ENCODE results near the gene MLEC. TPM values are rescaled to one million over a fixed set of nuclear protein-coding genes. Genes with fewer than 3 reads are reported as not detected.

Gene MLEC
- total and polyA plus RNA-seq, 7 experiments from 2014 or later = 24.5 to 132 (median 41.6) TPM

GRCh38 chr12:120642826-120643225 is 44.1 kb upstream of the MLEC start:
- no peak for DNase-seq
- Mint-ChIP-seq H3K9me3 (no peaks in the 10 kb centered on the region), H3K4me3 (peak overlapping the region in 7 of 10 donors; percentile 8 to 44 (median 32)), H3K4me1 (peaks cover 4 to 15% (median 11%) of the 10 kb centered on the region in 7 donors), H3K27me3 (peaks cover 48 to 73% (median 54%) of the 10 kb centered on the region in 5 donors), H3K27ac (no peak overlapping the region), H3K36me3 (peaks cover 0 to 4% (median 0%) of the 10 kb centered on the region in 5 donors)
- POLR2A ChIA-PET = no interaction called here
- CTCF ChIA-PET = no interaction called here
- Histone ChIP-seq H3K36me3 (ENCODE audit: control insufficient read depth in 2 of 3, insufficient read depth in 3 of 3, low read length in 3 of 3) (no peaks in the 10 kb centered on the region), H3K27ac (ENCODE audit: low read depth, low read length) (no peak overlapping the region), H3K4me1 (ENCODE audit: control insufficient read depth in 2 of 2, insufficient read depth in 2 of 2, low read length in 2 of 2) (peaks cover 4 to 8% of the 10 kb centered on the region in 2 donors), H3K27me3 (ENCODE audit: control insufficient read depth in 2 of 2, insufficient read depth in 2 of 2, low read length in 2 of 2) (peaks cover 19 to 26% of the 10 kb centered on the region in 2 donors), H3K9me3 (ENCODE audit: control insufficient read depth in 2 of 3, low read length in 3 of 3) (no peaks in the 10 kb centered on the region), H3K4me3 (ENCODE audit: low read length) (no peak overlapping the region)
- no peak for ATAC-seq
- intact Hi-C loops (cut with micrococcal nuclease) = loop anchor here (5.0 to 10.0 kb wide), 2 partner anchors 212 to 259 kb away; partner anchors contain the start of gene SPPL3 (in 1 of the 2)

GRCh38 chr12:120643574-120643973 is 43.4 kb upstream of the MLEC start:
- peaks cover 4 to 8% of the 10 kb centered on the region in 2 donors for H3K4me1 ChIP-seq (ENCODE audit: control insufficient read depth in 2 of 2, insufficient read depth in 2 of 2, low read length in 2 of 2)
- H3K9me3 ChIP-seq (ENCODE audit: control insufficient read depth in 2 of 3, low read length in 3 of 3) = no peaks in the 10 kb centered on the region
- H3K9me3 Mint-ChIP-seq = no peaks in the 10 kb centered on the region
- no peak overlapping the region for H3K27ac ChIP-seq (ENCODE audit: low read depth, low read length)
- H3K4me3 ChIP-seq (ENCODE audit: low read length) = no peak overlapping the region
- POLR2A ChIA-PET = no interaction called here
- DNase-seq (no peak), ATAC-seq (no peak)
- H3K36me3 Mint-ChIP-seq = peaks cover 0 to 4% (median 0%) of the 10 kb centered on the region in 5 donors
- no peak overlapping the region for H3K27ac Mint-ChIP-seq
- intact Hi-C loops (cut with micrococcal nuclease) = loop anchor here (5.0 to 10.0 kb wide), 2 partner anchors 211 to 259 kb away; partner anchors contain the start of gene SPPL3 (in 1 of the 2)
- CTCF ChIA-PET = interaction anchor here (1.5 kb wide), 1 partner anchor 13 kb away, joined by 5 read pairs; no protein-coding TSS in a partner anchor
- H3K4me3 Mint-ChIP-seq = no peak overlapping the region
- H3K36me3 ChIP-seq (ENCODE audit: control insufficient read depth in 2 of 3, insufficient read depth in 3 of 3, low read length in 3 of 3) = no peaks in the 10 kb centered on the region
- H3K4me1 Mint-ChIP-seq = peaks cover 4 to 15% (median 11%) of the 10 kb centered on the region in 7 donors
- H3K27me3 ChIP-seq (ENCODE audit: control insufficient read depth in 2 of 2, insufficient read depth in 2 of 2, low read length in 2 of 2) = peaks cover 19 to 26% of the 10 kb centered on the region in 2 donors
- H3K27me3 Mint-ChIP-seq = peaks cover 48 to 74% (median 60%) of the 10 kb centered on the region in 5 donors

GRCh38 chr12:120646044-120646443 is 40.9 kb upstream of the MLEC start:
- H3K36me3 ChIP-seq (ENCODE audit: control insufficient read depth in 2 of 3, insufficient read depth in 3 of 3, low read length in 3 of 3) = no peaks in the 10 kb centered on the region
- no peak for ATAC-seq

GRCh38 chr12:120647375-120647755 is 39.6 kb upstream of the MLEC start:
- H3K36me3 ChIP-seq (ENCODE audit: control insufficient read depth in 2 of 3, insufficient read depth in 3 of 3, low read length in 3 of 3) = no peaks in the 10 kb centered on the region
- Mint-ChIP-seq H3K27me3 (peaks cover 62 to 81% (median 67%) of the 10 kb centered on the region in 5 donors), H3K36me3 (peaks cover 0 to 4% (median 0%) of the 10 kb centered on the region in 5 donors), H3K4me3 (no peak overlapping the region), H3K4me1 (peaks cover 6 to 16% (median 13%) of the 10 kb centered on the region in 7 donors), H3K27ac (no peak overlapping the region), H3K9me3 (no peaks in the 10 kb centered on the region)
- no peak overlapping the region for H3K4me3 ChIP-seq (ENCODE audit: low read length)
- intact Hi-C loops (cut with micrococcal nuclease) = loop anchor here (1.0 to 10.0 kb wide), 7 partner anchors 39 to 463 kb away; no protein-coding TSS in a partner anchor
- DNase-seq (no peak), ATAC-seq (no peak)
- ChIA-PET POLR2A (interaction anchor here (0.6 to 1.0 kb wide), 3 partner anchors 10 to 62 kb away, joined by 3 to 5 read pairs (median 3); no protein-coding TSS in a partner anchor), CTCF (interaction anchor here (0.6 to 3.9 kb wide), 18 partner anchors 12 to 324 kb away, joined by 3 to 31 read pairs (median 5); partner anchors contain the start of genes ACADS, MLEC and UNC119B)
- H3K9me3 ChIP-seq (ENCODE audit: control insufficient read depth in 2 of 3, low read length in 3 of 3) = no peaks in the 10 kb centered on the region
- peaks cover 9 to 20% of the 10 kb centered on the region in 2 donors for H3K27me3 ChIP-seq (ENCODE audit: control insufficient read depth in 2 of 2, insufficient read depth in 2 of 2, low read length in 2 of 2)
- no peak overlapping the region for H3K27ac ChIP-seq (ENCODE audit: low read depth, low read length)
- H3K4me1 ChIP-seq (ENCODE audit: control insufficient read depth in 2 of 2, insufficient read depth in 2 of 2, low read length in 2 of 2) = peaks cover 6 to 7% of the 10 kb centered on the region in 2 donors

More at GRCh38 chr12:120646044-120646443, 40.9 kb upstream of the MLEC start:
- Histone ChIP-seq H3K4me3 (ENCODE audit: low read length) (no peak overlapping the region), H3K4me1 (ENCODE audit: control insufficient read depth in 2 of 2, insufficient read depth in 2 of 2, low read length in 2 of 2) (peaks cover 11% of the 10 kb centered on the region in 2 donors), H3K27me3 (ENCODE audit: control insufficient read depth in 2 of 2, insufficient read depth in 2 of 2, low read length in 2 of 2) (peaks cover 19 to 31% of the 10 kb centered on the region in 2 donors), H3K27ac (ENCODE audit: low read depth, low read length) (no peak overlapping the region), H3K9me3 (ENCODE audit: control insufficient read depth in 2 of 3, low read length in 3 of 3) (no peaks in the 10 kb centered on the region)
- peaks cover 10 to 22% (median 19%) of the 10 kb centered on the region in 7 donors for H3K4me1 Mint-ChIP-seq
- no peak overlapping the region for H3K27ac Mint-ChIP-seq
- no peaks in the 10 kb centered on the region for H3K9me3 Mint-ChIP-seq
- H3K36me3 Mint-ChIP-seq = peaks cover 0 to 4% (median 0%) of the 10 kb centered on the region in 5 donors
- H3K4me3 Mint-ChIP-seq = no peak overlapping the region
- ChIA-PET POLR2A (no interaction called here), CTCF (interaction anchor here (0.6 to 3.9 kb wide), 10 partner anchors 10 to 363 kb away, joined by 3 to 26 read pairs (median 4); partner anchors contain the start of genes MLEC and POP5)
- H3K27me3 Mint-ChIP-seq = peaks cover 69 to 83% (median 72%) of the 10 kb centered on the region in 5 donors
- intact Hi-C loops (cut with micrococcal nuclease) = loop anchor here (2.0 to 10.0 kb wide), 3 partner anchors 209 to 465 kb away; no protein-coding TSS in a partner anchor
- no peak for DNase-seq

- Mint-ChIP-seq H3K36me3 (no peaks in the 10 kb centered on the region), H3K27me3 (peaks cover 42 to 63% (median 58%) of the 10 kb centered on the region in 5 donors), H3K4me3 (peak overlapping the region in 8 of 10 donors; percentile 31 to 78 (median 49)), H3K27ac (no peak overlapping the region), H3K4me1 (peaks cover 6 to 16% (median 13%) of the 10 kb centered on the region in 7 donors), H3K9me3 (no peaks in the 10 kb centered on the region)
- no peak overlapping the region for H3K4me3 ChIP-seq (ENCODE audit: low read length)
- peaks cover 6 to 7% of the 10 kb centered on the region in 2 donors for H3K4me1 ChIP-seq (ENCODE audit: control insufficient read depth in 2 of 2, insufficient read depth in 2 of 2, low read length in 2 of 2)
- ATAC-seq (no peak), DNase-seq (no peak)
- no peaks in the 10 kb centered on the region for H3K36me3 ChIP-seq (ENCODE audit: control insufficient read depth in 2 of 3, insufficient read depth in 3 of 3, low read length in 3 of 3)
- intact Hi-C loops (cut with micrococcal nuclease) = loop anchor here (1.0 to 10.0 kb wide), 7 partner anchors 37 to 448 kb away; no protein-coding TSS in a partner anchor
- H3K27me3 ChIP-seq (ENCODE audit: control insufficient read depth in 2 of 2, insufficient read depth in 2 of 2, low read length in 2 of 2) = peaks cover 3 to 5% of the 10 kb centered on the region in 2 donors
- CTCF ChIA-PET = interaction anchor here (0.6 to 3.9 kb wide), 18 partner anchors 8 to 503 kb away, joined by 3 to 31 read pairs (median 5); partner anchors contain the start of genes CABP1, MLEC and POP5
- POLR2A ChIA-PET = interaction anchor here (1.1 to 1.4 kb wide), 2 partner anchors 67 to 322 kb away, joined by 3 read pairs; no protein-coding TSS in a partner anchor
- H3K27ac ChIP-seq (ENCODE audit: low read depth, low read length) = no peak overlapping the region
- H3K9me3 ChIP-seq (ENCODE audit: control insufficient read depth in 2 of 3, low read length in 3 of 3) = no peaks in the 10 kb centered on the region
These were observed 37.3 kb upstream of the MLEC start for GRCh38 chr12:120649442-120650232.

GRCh38 chr12:120650233-120650690 is 36.7 kb upstream of the MLEC start:
- Mint-ChIP-seq H3K9me3 (no peaks in the 10 kb centered on the region), H3K36me3 (no peaks in the 10 kb centered on the region), H3K4me1 (peaks cover 6 to 16% (median 13%) of the 10 kb centered on the region in 7 donors), H3K27me3 (peaks cover 36 to 58% (median 51%) of the 10 kb centered on the region in 5 donors), H3K27ac (no peak overlapping the region), H3K4me3 (no peak overlapping the region)
- DNase-seq (no peak), ATAC-seq (no peak)
- ChIA-PET CTCF (interaction anchor here (1.1 to 2.2 kb wide), 5 partner anchors 9 to 74 kb away, joined by 3 to 6 read pairs (median 5); partner anchors contain the start of gene MLEC), POLR2A (interaction anchor here (0.7 kb wide), 1 partner anchor 148 kb away, joined by 3 read pairs; no protein-coding TSS in a partner anchor)
- Histone ChIP-seq H3K4me1 (ENCODE audit: control insufficient read depth in 2 of 2, insufficient read depth in 2 of 2, low read length in 2 of 2) (peaks cover 6 to 7% of the 10 kb centered on the region in 2 donors), H3K36me3 (ENCODE audit: control insufficient read depth in 2 of 3, insufficient read depth in 3 of 3, low read length in 3 of 3) (no peaks in the 10 kb centered on the region), H3K27ac (ENCODE audit: low read depth, low read length) (no peak overlapping the region), H3K4me3 (ENCODE audit: low read length) (no peak overlapping the region), H3K9me3 (ENCODE audit: control insufficient read depth in 2 of 3, low read length in 3 of 3) (no peaks in the 10 kb centered on the region), H3K27me3 (ENCODE audit: control insufficient read depth in 2 of 2, insufficient read depth in 2 of 2, low read length in 2 of 2) (peaks cover 0 to 5% of the 10 kb centered on the region in 2 donors)
- intact Hi-C loops (cut with micrococcal nuclease) = no loop called here

All from naive thymus-derived CD4-positive, alpha-beta T cell (primary cell).